DND-41 (cell line): Measurements from ENCODE around the gene TAF11L7.
A peak's percentile ranks its signal among the peaks of the same experiment; 100 is the strongest.
"Not testable (repeated sequence)": the region's sequence is repeated elsewhere in the genome, so short reads cannot be mapped to it uniquely, and the experiment has no call there.

Experiments
- ATAC-seq: fragments of 200-7000 bp; cut with Tn5 transposase; 3 replicates; pipeline ENCODE4 v1.9.1; 2021; ENCODE audit warnings: low read depth; ENCODE audit not compliant: insufficient read depth
- DNase-seq: peaks from one replicate; pipeline ENCODE4 v3.0.0-alpha.2; 2020
- H2AFZ ChIP-seq: 2 replicates; pipeline ENCODE4 v1.6.0; 2012; ENCODE audit warnings: low read depth, low read length
- H3K27ac ChIP-seq: 2 replicates; pipeline ENCODE4 v1.5.1; 2012; ENCODE audit warnings: low read length, inconsistent platforms
- H3K27me3 ChIP-seq: fragments of 200-600 bp; sonication (generic); 2 replicates; pipeline ENCODE4 v1.6.0; 2012; ENCODE audit warnings: low read length, mild to moderate bottlenecking, inconsistent platforms; ENCODE audit not compliant: insufficient read depth, poor library complexity
- H3K36me3 ChIP-seq: 2 replicates; pipeline ENCODE4 v1.5.1; 2012; ENCODE audit warnings: low read length, inconsistent platforms; ENCODE audit not compliant: insufficient read depth
- H3K4me1 ChIP-seq: 2 replicates; pipeline ENCODE4 v1.5.1; 2012; ENCODE audit warnings: mild to moderate bottlenecking, low read length; ENCODE audit not compliant: insufficient read depth
- H3K4me2 ChIP-seq: 2 replicates; pipeline ENCODE4 v1.6.0; 2012; ENCODE audit warnings: mild to moderate bottlenecking, moderate library complexity, low read length, inconsistent platforms; ENCODE audit not compliant: insufficient read depth
- H3K4me3 ChIP-seq, 2 experiments: fragments of 200-600 bp in 1 of 2; shearing (Covaris generic) in 1 of 2; 2 replicates each; pipeline ENCODE4 v1.5.1; 2012 to 2016; ENCODE audit warnings: inconsistent platforms in 2 of 2, low read length in 2 of 2, mild to moderate bottlenecking in 2 of 2, low read depth in 1 of 2, moderate library complexity in 1 of 2
- H3K79me2 ChIP-seq: 2 replicates; pipeline ENCODE4 v1.6.0; 2012; ENCODE audit warnings: low read length, inconsistent platforms; ENCODE audit not compliant: insufficient read depth
- H3K9ac ChIP-seq: 2 replicates; pipeline ENCODE4 v1.6.0; 2012; ENCODE audit warnings: low read depth, mild to moderate bottlenecking, inconsistent platforms, low read length, moderate library complexity
- H3K9me3 ChIP-seq: 2 replicates; pipeline ENCODE4 v1.5.1; 2012; ENCODE audit warnings: low read length, moderate library complexity, mild to moderate bottlenecking, inconsistent platforms; ENCODE audit not compliant: insufficient read depth, severe bottlenecking
- H4K20me1 ChIP-seq: 2 replicates; pipeline ENCODE4 v1.6.0; 2012; ENCODE audit warnings: low read length; ENCODE audit not compliant: insufficient read depth
- CTCF ChIP-seq: IDR thresholded peaks from 2 replicates; pipeline ENCODE4 v1.5.1; 2012; ENCODE audit warnings: borderline replicate concordance, low read length, moderate library complexity, mild to moderate bottlenecking; ENCODE audit not compliant: poor library complexity, severe bottlenecking; ENCODE audit errors: extremely low read depth
- EZH2 ChIP-seq: IDR thresholded peaks from 3 replicates; pipeline ENCODE4 v1.6.1; 2012; ENCODE audit warnings: borderline replicate concordance, low read depth, mild to moderate bottlenecking, moderate library complexity, low read length, inconsistent platforms; ENCODE audit not compliant: severe bottlenecking

TAF11L7 gene

GRCh38 chr5:17604951-17605350 lies 19.4 kb upstream of the TAF11L7 start:
- Histone ChIP-seq H3K4me2 (no peak overlapping the region), H3K36me3 (no peaks in the 10 kb centered on the region), H3K27me3 (no peaks in the 10 kb centered on the region), H4K20me1 (no peaks in the 10 kb centered on the region), H3K4me3 (no peak overlapping the region), H2AFZ (no peak overlapping the region), H3K9me3 (no peaks in the 10 kb centered on the region), H3K9ac (no peak overlapping the region), H3K4me1 (no peaks in the 10 kb centered on the region), H3K79me2 (no peaks in the 10 kb centered on the region), H3K27ac (no peak overlapping the region)
- DNase-seq: no peak
- ATAC-seq: no peak
- no peak for TF ChIP-seq CTCF
- TF ChIP-seq EZH2: no peak

DNA sequence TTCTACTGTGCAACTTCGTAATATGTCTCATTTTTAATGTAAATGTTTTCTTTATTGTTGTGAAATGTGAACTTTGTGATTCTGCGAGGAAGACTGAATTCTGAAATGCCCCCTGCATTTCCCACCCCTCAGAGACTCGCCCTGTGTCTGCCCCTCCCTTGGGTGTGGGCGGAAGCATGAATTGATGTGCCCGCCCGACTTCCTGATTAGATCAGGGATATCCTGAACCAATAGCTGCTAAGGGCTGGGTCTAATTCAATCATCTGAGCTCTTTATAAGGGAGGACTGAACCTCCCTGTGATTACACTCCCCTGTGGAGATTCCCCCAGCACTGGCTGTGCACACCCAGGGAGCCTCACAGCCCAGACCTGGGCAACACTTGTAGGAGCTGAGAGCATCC lies 18.3 kb upstream of the TAF11L7 start, which contains the start of gene TAF11L11:
Gene TAF11L11, plus strand, starts transcription at position 304 of the 400 bp plus-strand sequence.
- not testable (repeated sequence) for ATAC-seq, H2AFZ ChIP-seq, H3K4me2 ChIP-seq, H3K4me3 ChIP-seq, H3K9ac ChIP-seq, H3K9me3 ChIP-seq, DNase-seq, H3K27ac ChIP-seq, H3K79me2 ChIP-seq, H3K36me3 ChIP-seq, H3K27me3 ChIP-seq, H3K4me1 ChIP-seq, H4K20me1 ChIP-seq

DNA sequence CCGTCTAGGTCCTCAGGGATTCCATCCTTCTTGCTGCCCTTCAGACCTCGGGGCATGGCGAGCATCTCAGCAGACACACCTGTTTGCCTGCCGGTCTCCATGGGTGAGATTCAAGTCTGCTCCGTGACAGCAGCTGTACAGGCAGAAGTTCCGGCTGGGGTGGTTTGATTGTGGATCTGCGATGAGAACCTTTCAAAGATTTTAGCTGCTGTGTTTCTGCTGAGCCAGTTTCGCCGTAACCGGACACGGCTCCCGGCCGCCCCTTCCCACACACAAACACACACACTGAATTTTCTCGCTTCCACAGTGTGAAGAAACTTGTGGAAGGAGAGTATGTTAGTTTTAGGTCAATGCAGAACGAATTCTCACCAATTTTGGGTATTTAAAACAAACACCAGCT lies 12.2 kb upstream of the TAF11L7 start, which contains the start of gene TAF11L10:
Gene TAF11L10, minus strand, starts transcription at position 101 of the 400 bp plus-strand sequence.
- H3K36me3 ChIP-seq, H3K9me3 ChIP-seq, H3K9ac ChIP-seq, DNase-seq, H3K4me1 ChIP-seq, H3K27ac ChIP-seq, H3K4me3 ChIP-seq, H3K27me3 ChIP-seq, H3K4me2 ChIP-seq, ATAC-seq, H3K79me2 ChIP-seq, H2AFZ ChIP-seq, H4K20me1 ChIP-seq: not testable (repeated sequence)

- H3K9ac ChIP-seq, H3K27ac ChIP-seq, H3K36me3 ChIP-seq, H2AFZ ChIP-seq, H3K27me3 ChIP-seq, H4K20me1 ChIP-seq, H3K4me2 ChIP-seq, ATAC-seq, H3K4me1 ChIP-seq, H3K9me3 ChIP-seq, H3K4me3 ChIP-seq, H3K79me2 ChIP-seq: not testable (repeated sequence)
- peak; percentile 4 for DNase-seq
These were observed 8.7 kb upstream of the TAF11L7 start, which contains the start of gene TAF11L9 for GRCh38 chr5:17594255-17594654. Gene TAF11L9, minus strand, starts transcription at chr5:17594394.

DNA sequence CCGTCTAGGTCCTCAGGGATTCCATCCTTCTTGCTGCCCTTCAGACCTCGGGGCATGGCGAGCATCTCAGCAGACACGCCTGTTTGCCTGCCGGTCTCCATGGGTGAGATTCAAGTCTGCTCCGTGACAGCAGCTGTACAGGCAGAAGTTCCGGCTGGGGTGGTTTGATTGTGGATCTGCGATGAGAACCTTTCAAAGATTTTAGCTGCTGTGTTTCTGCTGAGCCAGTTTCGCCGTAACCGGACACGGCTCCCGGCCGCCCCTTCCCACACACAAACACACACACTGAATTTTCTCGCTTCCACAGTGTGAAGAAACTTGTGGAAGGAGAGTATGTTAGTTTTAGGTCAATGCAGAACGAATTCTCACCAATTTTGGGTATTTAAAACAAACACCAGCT lies 5.3 kb upstream of the TAF11L7 start, which contains the start of gene TAF11L8:
Gene TAF11L8, minus strand, starts transcription at position 101 of the 400 bp plus-strand sequence.
- not testable (repeated sequence) for DNase-seq, H3K4me2 ChIP-seq, H3K9me3 ChIP-seq, H4K20me1 ChIP-seq, H3K4me1 ChIP-seq, H3K79me2 ChIP-seq, H3K4me3 ChIP-seq, ATAC-seq, H3K27me3 ChIP-seq, H3K36me3 ChIP-seq, H3K27ac ChIP-seq, H3K9ac ChIP-seq, H2AFZ ChIP-seq
